A549 (cell line): Measurements from ENCODE around the gene SLC39A2.

ENCODE experiments used
- CBX2 ChIP-seq: fragments of 200-600 bp; sonication (generic); IDR thresholded peaks from 2 replicates; pipeline ENCODE4 v1.6.1; 2016; ENCODE audit warnings: low read depth, mild to moderate bottlenecking, borderline replicate concordance
- CTCF ChIP-seq: fragments of >200 bp; sonication (Bioruptor Twin); formaldehyde crosslinking; IDR thresholded peaks from 3 replicates; pipeline ENCODE4 v1.5.1; 2016
- ESRRA ChIP-seq: fragments of 150-350 bp; IDR thresholded peaks from 2 replicates; pipeline ENCODE4 v1.6.1; 2014; ENCODE audit warnings: mild to moderate bottlenecking, low read length, borderline replicate concordance
- FOSL2 ChIP-seq, 2 experiments: fragments of 450-650 bp in 1 of 2; fragments of >200 bp in 1 of 2; sonication (Bioruptor Twin) in 1 of 2; formaldehyde crosslinking; IDR thresholded peaks; 2 replicates each; pipeline versions ENCODE4 v1.5.0 to v1.6.1; 2016 to 2020; ENCODE audit warnings: mild to moderate bottlenecking in 1 of 2, moderate library complexity in 1 of 2
- MAX ChIP-seq: IDR thresholded peaks from 2 replicates; pipeline ENCODE4 v1.6.1; 2012
- POLR2A ChIP-seq: IDR thresholded peaks from 2 replicates; pipeline ENCODE4 v1.6.1; 2012; ENCODE audit warnings: mild to moderate bottlenecking, low read length
- POLR2AphosphoS2 ChIP-seq: conservative IDR thresholded peaks from 2 replicates; pipeline ENCODE4 v1.6.1; 2012; ENCODE audit warnings: low read length, improper control_type of control experiment, inconsistent platforms
- REST ChIP-seq: fragments of 200-600 bp; sonication (generic); IDR thresholded peaks from 2 replicates; pipeline ENCODE4 v1.6.1; 2016; ENCODE audit warnings: antibody characterized with exemption, mild to moderate bottlenecking, moderate library complexity
- RFX5 ChIP-seq: fragments of 450-650 bp; IDR thresholded peaks from 2 replicates; pipeline ENCODE4 v1.7.1; 2014; ENCODE audit warnings: antibody characterized with exemption, mild to moderate bottlenecking, moderate library complexity
- RNF2 ChIP-seq: fragments of 200-600 bp; sonication (generic); IDR thresholded peaks from 2 replicates; pipeline ENCODE4 v1.6.1; 2016; ENCODE audit warnings: low read depth, mild to moderate bottlenecking, antibody characterized with exemption, moderate library complexity, borderline replicate concordance
- SMC3 ChIP-seq: fragments of >200 bp; sonication (Bioruptor Twin); formaldehyde crosslinking; IDR thresholded peaks from 3 replicates; pipeline ENCODE4 v1.6.1; 2018; ENCODE audit warnings: inconsistent platforms

- TF ChIP-seq POLR2AphosphoS2 (no peak), POLR2A (no peak), CTCF (no peak), ESRRA (no peak), RFX5 (no peak), RNF2 (no peak), MAX (no peak), REST (no peak), SMC3 (no peak), CBX2 (no peak), FOSL2 (IDR thresholded peaks at IDR 0.05) (no peak), FOSL2 (CRISPR knock-in tag; IDR thresholded peaks at IDR 0.05) (no peak)
Measured at GRCh38 chr14:21022686-21023085, 23.6 kb downstream of the SLC39A2 start.
